GM21529 (cell line): Measurements from ENCODE around the gene GMPR.
"Not testable (repeated sequence)": the region's sequence is repeated elsewhere in the genome, so short reads cannot be mapped to it uniquely, and the experiment has no call there.

ENCODE experiments used
- ATAC-seq: cut with Tn5 transposase; IDR thresholded peaks from one replicate; pipeline ENCODE4 v1.9.1; 2021; ENCODE audit not compliant: unreplicated experiment

GMPR gene

DNA sequence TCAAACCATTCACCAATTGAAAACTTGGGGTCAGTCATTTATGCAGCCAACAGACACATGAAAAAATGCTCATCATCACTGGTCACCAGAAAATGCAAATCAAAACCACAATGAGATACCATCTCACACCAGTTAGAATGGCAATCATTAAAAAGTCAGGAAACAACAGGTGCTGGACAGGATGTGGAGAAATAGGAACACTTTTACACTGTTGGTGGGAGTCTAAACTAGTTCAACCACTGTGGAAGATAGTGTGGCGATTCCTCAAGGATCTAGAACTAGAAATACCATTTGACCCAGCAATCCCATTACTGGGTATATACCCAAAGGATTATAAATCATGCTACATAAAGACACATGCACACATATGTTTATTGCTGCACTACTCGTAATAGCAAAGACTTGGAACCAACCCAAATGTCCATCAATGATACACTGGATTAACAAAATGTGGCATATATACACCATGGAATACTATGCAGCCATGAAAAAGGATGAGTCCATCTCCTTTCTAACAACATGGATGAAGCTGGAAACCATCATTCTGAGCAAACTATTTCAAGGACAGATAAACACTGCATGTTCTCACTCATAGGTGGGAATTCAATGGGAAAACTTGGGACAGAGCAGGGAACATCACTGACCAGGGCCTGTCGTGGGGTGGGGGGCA is 13.2 kb upstream of the GMPR start:
- not testable (repeated sequence) for ATAC-seq

DNA sequence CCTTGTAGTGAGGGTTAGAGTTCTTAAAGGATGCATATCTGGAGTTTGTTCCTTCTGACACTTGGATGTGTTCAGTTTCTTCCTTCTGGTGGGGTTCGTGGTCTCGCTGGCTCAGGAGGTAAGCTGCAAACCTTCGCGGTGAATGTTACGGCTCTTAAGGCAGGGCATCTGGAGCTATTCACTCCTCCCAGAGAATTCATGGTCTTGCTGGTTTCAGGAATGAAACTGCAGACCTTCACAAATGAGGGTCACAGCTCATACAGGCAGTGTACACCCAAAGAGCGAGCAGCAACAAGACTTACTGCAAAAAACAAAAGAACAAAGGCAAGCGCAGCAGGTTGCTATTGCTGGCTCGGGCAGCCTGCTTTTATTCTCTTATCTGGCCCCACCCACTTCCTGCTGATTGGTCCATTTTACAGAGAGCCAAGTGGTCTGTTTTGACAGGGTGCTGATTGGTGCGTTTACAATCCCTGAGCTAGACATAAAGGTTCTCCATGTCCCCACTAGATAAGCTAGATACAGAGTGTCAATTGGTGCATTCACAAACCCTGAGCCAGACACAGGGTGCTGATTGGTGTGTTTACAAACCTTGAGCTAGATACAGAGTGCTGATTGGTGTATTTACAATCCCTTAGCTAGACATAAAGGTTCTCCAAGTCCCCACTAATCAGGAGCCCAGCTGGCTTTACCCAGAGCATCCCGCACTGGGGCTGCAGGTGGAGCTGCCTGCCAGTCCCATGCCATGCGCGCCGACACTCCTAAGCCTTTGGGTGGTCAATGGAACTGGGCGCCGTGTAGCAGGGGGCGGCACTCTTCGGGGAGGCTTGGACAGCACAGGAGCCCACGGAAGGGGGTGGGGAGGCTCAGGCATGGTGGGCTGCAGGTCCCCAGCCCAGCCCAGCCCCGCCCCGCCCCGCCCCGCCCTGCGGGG is 12.0 kb upstream of the GMPR start:
- ATAC-seq, result not testable (repeated sequence)

DNA sequence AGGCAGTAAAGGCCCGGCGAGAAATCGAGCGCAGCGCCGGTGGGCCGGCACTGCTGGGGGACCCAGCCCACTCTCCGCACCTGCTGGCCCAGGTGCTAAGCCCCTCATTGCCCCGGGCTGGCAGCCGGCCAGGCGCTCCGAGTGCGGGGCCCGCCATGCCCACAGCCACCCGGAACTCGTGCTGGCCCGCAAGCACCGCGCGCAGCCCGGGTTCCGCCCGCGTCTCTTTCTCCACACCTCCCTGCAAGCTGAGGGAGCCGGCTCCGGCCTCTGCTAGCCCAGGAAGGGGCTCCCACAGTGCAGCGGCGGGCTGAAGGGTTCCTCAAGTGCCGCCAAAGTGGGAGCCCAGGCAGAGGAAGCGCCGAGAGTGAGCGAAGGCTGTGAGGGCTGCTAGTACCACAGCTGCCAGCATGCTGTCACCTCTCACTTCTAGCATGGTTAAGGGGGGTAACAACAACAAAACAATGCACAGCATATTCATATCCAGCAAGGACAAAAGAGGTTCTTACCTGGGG is 11.3 kb upstream of the GMPR start:
- no peak for ATAC-seq

DNA sequence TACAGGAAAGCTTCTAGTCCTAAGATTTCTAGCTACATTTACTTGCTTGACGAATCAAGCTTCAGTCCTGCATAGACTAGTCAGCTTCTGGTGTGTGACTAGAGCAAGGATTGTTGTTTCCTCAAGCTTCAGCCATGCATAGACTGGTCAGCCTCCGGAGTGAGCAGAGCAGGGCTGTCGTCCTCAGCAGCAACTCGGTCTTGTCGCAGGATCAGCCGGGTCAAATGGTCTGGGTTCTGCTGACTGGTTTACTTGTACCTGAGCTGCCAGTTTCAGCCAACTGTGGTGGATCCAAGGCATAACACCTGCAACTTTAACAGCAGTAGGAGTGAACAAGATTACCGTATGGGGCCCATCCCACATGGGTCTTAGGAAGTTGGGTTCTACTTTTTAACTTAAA is 10.8 kb upstream of the GMPR start:
- no peak for ATAC-seq

DNA sequence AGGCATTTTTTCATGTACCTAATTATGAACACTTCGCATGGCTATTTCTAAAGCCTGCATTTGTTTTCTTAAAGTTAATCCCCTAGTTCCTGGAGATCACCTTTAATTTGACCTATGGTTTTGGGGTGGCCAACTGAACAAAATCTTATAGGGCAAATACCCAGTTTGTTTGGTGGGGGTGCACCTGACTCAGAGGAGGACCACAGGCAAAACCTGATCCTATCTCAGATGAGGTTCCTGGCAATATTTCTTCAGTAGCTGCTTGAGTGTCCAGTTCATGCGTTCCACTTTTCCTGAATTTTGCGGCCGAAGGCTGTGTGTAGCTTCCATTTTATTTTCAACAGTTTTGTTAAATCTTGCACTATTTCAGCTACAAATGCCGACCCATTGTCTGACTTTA is 10.3 kb upstream of the GMPR start:
- no peak for ATAC-seq

DNA sequence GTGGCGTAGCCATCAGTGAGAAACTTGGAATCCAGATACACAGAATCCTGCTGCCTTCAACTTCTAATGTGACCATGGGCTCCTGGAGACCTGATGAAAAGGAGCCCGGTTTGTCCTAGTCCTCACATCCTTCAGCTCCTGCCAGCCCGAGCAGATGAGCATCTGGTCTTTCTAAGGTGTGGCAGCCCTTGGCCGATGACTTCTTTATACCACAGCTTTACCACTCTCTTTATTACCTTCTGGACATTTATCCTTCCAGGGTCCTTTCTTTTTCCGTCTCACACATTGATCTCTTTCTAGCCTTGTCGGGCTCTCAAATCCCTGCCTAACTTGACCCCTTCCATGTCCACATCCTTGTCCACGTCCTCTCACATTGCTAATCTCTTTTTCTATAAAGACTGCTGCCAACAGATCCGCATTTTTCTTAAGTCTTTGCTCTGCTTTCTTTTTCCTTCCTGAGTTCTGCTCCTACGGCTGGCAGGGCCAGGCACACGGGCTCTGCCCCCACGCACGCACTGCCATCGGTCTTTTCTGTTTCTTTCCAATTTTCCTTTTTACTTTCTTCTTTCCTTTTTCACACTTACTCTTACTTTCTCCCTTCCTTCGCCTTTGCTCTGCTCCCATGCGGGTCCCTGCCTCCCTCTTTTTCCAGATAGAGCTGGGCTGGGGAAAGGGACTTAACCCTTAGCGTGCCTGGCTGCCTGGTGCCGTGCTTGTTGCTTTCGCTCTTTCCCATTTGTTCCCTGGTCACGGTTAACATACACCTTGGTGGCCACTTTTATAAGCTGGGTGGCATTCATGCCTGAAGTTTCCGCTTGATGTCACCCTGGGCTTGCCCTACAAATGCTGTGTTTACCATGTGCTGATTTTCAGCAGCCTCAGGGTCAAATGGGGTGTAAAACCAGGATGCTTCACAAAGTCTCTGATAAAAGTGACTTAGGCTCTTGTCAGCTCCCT is 9.4 kb upstream of the GMPR start:
- ATAC-seq, result no peak

DNA sequence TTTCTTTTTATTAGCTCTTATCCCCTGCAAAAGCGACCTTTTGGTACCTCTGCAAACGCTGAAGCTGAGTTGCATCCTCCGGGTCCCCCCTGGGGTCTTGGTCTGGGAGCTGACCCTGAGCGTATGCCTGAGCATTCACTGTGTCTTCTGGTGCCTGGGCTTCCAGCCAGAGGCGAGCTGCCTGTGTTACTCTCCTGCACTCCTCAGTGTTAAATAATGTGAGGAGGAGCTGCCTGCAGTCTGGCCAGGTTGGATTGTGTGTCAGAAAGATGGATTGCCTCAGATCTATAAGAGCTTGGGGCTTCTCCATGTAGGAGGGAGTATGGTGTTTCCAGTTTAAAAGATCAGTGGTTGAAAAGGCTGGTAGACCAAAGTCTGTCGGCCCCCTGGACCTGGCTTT is 8.7 kb upstream of the GMPR start:
- ATAC-seq, result no peak

DNA sequence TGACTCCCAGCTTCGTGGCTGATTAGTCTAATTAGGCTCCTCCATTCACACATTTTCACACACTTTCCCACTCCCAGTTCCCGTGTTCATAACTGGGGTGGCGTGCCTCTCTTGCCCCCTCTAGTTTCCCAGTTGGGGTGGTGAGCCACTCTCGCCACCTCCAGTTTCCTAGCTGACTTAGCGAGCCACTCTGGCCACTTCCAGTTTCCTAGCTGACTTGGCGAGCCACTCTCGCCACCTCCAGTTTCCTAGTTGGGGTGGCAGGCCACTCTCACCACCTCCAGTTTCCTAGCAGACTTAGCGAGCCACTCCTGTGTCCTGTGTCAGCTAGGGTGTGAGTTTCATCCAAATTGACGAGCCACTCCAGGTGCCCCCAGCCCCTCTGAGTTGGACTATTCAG is 7.4 kb upstream of the GMPR start:
- ATAC-seq, result no peak

DNA sequence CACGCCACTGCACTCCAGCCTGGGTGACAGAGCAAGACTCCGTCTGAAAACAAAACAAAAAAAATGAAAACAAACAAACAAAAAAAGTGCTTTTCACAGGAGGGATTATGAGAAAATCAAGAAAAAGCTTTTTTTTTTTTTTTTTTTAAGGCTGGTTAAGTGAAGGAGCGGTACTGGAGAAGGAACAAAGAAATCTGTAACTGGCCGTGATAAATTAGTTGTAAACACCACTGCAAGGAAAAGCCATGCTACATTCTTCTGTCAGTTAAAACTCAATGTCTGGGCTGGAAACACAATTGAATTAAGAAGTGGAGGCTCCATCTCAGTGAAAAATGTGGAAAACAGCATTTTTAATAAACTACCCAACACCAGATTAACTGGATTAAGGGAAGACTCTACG is 6.3 kb upstream of the GMPR start:
- ATAC-seq, result no peak

DNA sequence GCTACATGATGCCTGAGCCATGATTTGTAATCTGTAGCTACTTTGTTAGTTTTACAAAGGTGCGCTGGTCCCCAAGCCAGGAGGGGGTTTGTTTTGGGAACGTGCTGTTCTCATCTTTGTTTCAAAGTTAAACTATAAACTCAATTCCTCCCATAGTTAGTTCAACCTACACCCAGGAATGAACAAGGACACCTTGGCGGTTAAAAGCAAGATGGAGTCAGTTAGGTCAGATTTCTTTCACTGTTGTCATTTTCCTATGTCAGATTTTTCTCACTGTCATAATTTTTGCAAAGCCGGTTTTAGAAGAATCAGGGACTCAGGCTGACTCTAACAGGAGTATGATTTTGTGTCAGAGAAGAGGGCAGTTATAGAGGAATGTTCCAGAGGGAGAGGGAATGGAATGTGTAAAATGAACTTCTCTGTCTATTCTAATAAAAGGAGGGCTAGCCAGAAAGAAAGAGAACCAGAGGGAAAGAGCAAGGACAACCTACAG is 2.3 kb upstream of the GMPR start:
- ATAC-seq, result no peak

DNA sequence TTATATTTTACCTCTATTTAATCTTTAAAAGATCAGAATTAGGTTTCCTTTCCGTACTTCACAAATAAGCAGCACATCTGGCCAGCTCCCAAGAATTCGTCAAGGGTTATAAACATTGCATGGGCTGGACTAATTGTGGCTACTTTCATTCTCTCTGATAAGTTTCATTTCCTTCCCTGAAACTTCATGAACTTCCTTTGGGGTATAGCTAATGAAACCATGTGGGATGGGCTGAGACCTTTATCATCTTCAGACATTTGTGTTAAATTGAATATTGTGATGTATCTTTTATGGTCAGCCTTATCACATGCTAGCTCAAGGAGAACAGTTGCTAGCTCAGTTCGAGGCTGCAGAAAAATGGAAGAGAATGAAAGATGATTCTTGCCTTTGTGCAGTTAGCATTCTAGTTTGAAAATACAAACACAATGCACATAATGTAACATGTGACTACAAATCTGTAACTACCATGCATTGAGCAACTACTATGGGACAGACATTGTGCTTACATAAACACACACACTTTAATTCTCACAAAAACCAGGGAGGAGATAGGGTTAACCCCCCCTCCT is 1.7 kb upstream of the GMPR start:
- ATAC-seq, result peak; percentile 67

DNA sequence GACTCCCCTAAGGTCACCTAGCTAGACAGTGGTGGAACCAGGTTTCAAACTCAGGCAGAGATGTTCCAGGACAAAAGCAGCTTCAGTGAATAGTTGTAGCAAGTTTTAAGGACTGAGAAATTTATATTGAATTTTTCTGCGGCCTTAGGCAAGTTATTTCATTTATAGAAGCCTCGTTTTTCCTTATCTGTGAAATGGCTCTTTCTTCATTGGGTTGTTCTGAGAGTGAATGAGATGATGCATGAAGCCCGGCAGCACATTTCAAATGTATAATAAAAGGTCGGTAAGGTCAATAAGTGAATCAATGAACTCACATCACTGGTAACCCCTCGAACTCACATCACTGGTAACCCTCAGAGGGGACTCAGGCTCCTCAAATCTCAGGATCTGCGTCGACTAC is 1.1 kb upstream of the GMPR start:
- no peak for ATAC-seq

DNA sequence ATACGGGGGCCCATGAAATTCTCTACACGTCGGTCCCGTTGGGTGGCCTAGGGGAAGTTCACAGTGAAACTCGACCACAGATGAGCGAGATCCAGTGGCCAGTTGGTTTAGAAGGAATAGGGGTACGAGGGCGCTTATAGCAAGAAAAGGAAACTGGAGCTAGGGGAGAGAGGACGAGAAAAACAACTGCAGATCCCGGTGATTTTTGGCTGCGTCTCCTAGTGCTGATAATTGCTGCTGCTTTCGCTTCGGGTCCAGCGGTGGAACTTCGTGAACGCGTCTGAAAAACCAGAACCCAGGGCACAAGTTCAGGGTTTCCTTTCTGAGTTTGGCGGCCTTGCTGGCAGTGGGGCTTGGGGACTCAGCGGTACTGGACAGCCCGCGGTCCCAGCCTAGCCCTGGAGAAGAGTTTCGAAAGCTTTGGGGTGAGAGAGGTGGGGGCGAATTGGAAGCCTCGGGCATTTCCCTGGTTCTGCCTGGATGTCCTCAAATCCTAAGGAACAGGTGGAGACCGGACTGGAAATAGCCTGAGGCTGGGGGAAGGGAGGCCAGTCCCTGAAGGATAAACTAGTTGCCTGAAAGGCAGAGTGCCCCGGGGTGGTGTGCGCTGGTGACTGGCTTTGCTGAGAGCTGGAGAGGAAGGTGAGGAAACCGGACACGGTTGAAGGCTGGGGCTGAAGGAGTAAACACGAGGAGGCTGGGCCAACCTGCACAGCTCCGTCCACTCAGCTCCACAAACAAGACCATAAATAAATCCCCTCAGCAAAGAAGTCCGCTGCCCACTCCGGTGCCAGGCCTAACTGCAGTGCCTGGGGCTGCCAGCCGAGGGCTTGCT is 793 bp downstream of the GMPR start:
- no peak for ATAC-seq

DNA sequence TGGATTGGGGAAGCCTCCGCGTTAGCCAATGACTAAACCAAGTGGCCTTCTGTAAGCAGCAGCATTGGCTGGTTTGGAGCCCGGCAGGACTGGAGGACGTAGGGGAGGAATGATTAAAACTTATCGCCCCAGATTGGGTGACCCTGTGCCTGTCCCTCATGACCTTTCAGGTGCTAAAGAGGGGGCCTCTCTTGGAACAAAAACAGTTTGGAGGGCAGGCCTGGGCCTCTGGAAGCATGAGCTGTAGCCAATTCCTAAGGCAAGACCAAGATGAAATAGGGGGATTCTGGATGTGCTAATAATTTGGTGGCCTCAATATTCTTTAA is 1.4 kb downstream of the GMPR start:
- ATAC-seq, result no peak

DNA sequence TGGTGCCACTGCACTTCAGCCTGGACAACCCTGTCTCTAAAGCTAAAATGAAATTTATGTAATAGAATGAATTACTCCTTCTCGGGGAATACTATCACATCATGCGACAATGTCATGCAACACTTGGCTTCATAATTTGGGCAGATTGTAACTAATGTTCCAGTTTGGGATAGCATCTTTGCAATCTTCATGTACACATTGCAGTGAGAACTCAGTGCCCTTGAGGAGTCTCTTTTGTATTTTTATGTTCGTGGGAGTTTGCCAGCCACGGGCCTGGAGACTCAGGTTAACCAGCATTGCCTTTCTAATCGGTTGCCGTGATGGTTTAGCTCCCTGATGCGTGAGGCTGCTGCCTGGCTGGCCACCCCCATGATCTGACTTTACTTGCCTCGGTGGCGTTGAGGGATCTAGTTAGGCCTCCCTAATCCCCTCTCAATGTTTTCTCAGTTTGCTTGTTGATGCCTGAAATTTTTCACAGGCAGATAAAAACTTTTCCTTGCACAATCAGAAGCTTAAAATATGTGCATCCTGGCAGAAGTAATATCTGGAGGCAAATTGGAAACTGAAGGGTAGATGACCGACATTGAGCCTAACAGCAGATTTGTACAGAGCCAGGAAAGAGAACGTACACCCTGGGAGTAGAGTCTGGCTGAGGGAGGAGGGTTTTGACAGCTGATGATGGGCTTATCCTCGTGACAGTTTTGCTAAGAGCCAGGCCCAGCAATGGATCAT is 2.4 kb downstream of the GMPR start:
- no peak for ATAC-seq

DNA sequence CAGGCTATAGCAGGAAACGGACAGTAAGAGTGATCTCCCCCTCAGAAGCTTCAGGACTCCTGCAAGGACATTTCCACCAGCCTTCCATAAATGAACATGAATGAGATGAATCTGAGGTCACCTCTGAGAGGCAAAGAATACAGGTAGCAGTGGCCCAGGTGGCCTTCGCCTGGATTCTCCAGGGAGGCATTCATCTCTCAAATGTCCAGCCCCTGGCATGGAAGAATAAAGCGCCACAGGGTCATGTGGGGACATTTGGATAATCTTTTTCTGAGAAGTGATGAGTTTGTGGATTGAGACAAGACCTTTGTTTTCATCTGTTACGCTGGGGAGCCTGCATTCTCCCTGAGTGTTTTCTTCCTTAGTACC is 2.9 kb downstream of the GMPR start:
- no peak for ATAC-seq

DNA sequence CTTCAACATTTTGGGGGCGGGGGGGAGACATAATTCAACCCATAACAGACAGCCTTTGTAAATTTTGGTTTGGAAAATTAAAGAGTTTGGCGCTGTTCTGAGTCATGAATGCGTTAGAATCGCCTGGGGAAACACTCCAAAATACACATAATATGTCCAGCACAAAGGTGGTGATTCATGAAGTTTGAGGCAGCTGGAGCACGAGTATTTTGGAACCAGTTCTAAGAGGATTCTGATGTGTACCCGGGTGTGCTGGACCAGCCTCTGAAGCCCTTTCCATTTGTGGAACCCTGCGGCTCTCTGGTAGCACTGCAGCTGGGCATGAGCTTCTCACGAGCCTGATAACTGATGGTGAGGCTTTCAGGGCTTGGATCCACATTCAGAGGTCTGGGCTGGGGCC is 4.7 kb downstream of the GMPR start:
- no peak for ATAC-seq

DNA sequence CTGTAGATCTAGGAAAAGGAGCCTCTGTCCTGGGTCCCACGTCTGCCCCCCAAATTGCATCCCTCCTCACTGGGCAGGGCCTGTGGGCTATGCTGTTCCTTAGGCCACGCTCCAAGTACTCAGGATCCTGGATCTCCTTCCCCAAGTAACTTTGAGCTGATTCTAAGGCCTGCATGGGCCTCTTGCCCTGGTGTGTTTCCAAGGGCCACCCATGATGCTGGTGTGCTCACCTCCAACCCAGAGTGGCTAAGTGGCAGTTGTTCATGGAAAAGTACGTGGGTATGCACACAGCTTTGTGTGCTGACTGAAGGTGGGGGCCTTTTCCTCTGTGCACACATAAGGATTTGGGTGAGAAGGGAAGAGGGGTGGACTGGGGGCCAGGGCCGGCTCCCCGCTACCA is 5.3 kb downstream of the GMPR start:
- ATAC-seq, result no peak

DNA sequence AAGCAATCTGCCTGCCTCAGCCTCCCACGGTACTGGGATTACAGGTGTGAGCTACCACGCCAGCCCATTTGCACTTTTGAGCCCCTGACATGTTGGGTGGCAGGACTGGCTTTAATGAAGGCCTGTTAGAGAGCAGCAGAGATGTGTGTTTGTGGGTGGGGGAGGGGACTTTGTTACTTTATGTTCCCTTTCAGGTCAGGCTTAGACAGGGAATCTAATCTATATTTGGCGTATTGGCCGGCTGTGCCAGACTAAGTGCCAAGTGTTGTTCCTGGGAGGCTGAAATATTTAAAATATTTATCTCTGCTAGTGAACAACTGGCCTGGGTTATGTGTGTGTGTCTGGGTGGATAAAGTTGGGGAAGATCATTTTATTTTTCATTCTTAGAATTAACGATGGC is 6.1 kb downstream of the GMPR start:
- no peak for ATAC-seq
